ENCODE results near the gene KCTD1. TPM values are rescaled to one million over a fixed set of nuclear protein-coding genes. Genes with fewer than 3 reads are reported as not detected.

KCTD1 gene
- total RNA-seq, 1 donor from 2014 or later = 27.8 TPM

- no peak overlapping the region for H3K27ac Mint-ChIP-seq (ENCODE audit: unreplicated experiment)
- H3K27me3 Mint-ChIP-seq (ENCODE audit: low read depth) = no peaks in the 10 kb centered on the region
- no peak for DNase-seq (ENCODE audit: low read depth, low spot score)
- H3K4me3 Mint-ChIP-seq = no peak overlapping the region
- peaks cover 13% of the 10 kb centered on the region for H3K4me1 Mint-ChIP-seq
- H3K36me3 Mint-ChIP-seq (ENCODE audit: low read depth) = peaks cover 23% of the 10 kb centered on the region
- no peak for TF ChIP-seq CTCF (conservative IDR thresholded peaks at IDR 0.05)
- no peaks in the 10 kb centered on the region for H3K9me3 Mint-ChIP-seq
Measured at GRCh38 chr18:26459884-26460283, 88.5 kb downstream of the KCTD1 start.

- Mint-ChIP-seq H3K9me3 (no peaks in the 10 kb centered on the region), H3K4me3 (no peak overlapping the region), H3K36me3 (ENCODE audit: low read depth) (peaks cover 25% of the 10 kb centered on the region), H3K27me3 (ENCODE audit: low read depth) (no peaks in the 10 kb centered on the region), H3K27ac (ENCODE audit: unreplicated experiment) (no peak overlapping the region), H3K4me1 (peaks cover 13% of the 10 kb centered on the region)
- TF ChIP-seq CTCF (conservative IDR thresholded peaks at IDR 0.05) = no peak
- DNase-seq (ENCODE audit: low read depth, low spot score) = no peak
Measured at GRCh38 chr18:26459340-26459739, 89.0 kb downstream of the KCTD1 start.

GRCh38 chr18:26458526-26459232 lies 89.7 kb downstream of the KCTD1 start:
- Mint-ChIP-seq H3K27me3 (ENCODE audit: low read depth) (no peaks in the 10 kb centered on the region), H3K9me3 (no peaks in the 10 kb centered on the region), H3K27ac (ENCODE audit: unreplicated experiment) (peak overlapping the region; percentile 80), H3K36me3 (ENCODE audit: low read depth) (peaks cover 24% of the 10 kb centered on the region), H3K4me3 (no peak overlapping the region), H3K4me1 (peaks cover 13% of the 10 kb centered on the region)
- no peak for TF ChIP-seq CTCF (conservative IDR thresholded peaks at IDR 0.05)
- DNase-seq (ENCODE audit: low read depth, low spot score) = no peak

- no peaks in the 10 kb centered on the region for H3K27me3 Mint-ChIP-seq (ENCODE audit: low read depth)
- no peak for DNase-seq (ENCODE audit: low read depth, low spot score)
- no peak overlapping the region for H3K4me3 Mint-ChIP-seq
- peak; percentile 30 for TF ChIP-seq CTCF (conservative IDR thresholded peaks at IDR 0.05)
- H3K4me1 Mint-ChIP-seq = peaks cover 13% of the 10 kb centered on the region
- H3K9me3 Mint-ChIP-seq = no peaks in the 10 kb centered on the region
- H3K27ac Mint-ChIP-seq (ENCODE audit: unreplicated experiment) = peak overlapping the region; percentile 80
- H3K36me3 Mint-ChIP-seq (ENCODE audit: low read depth) = peaks cover 24% of the 10 kb centered on the region
Measured at GRCh38 chr18:26457611-26458353, 90.6 kb downstream of the KCTD1 start.

GRCh38 chr18:26457195-26457594 lies 91.2 kb downstream of the KCTD1 start:
- no peak overlapping the region for H3K27ac Mint-ChIP-seq (ENCODE audit: unreplicated experiment)
- H3K9me3 Mint-ChIP-seq = no peaks in the 10 kb centered on the region
- peaks cover 24% of the 10 kb centered on the region for H3K36me3 Mint-ChIP-seq (ENCODE audit: low read depth)
- no peak for TF ChIP-seq CTCF (conservative IDR thresholded peaks at IDR 0.05)
- peaks cover 8% of the 10 kb centered on the region for H3K4me1 Mint-ChIP-seq
- no peak overlapping the region for H3K4me3 Mint-ChIP-seq
- no peak for DNase-seq (ENCODE audit: low read depth, low spot score)
- H3K27me3 Mint-ChIP-seq (ENCODE audit: low read depth) = no peaks in the 10 kb centered on the region

Measured in neural crest cell (in vitro differentiated cells).